H1 (cell line): ENCODE results near the gene PLA2G10. TPM values are rescaled to one million over a fixed set of nuclear protein-coding genes. Genes with fewer than 3 reads are reported as not detected.

Experiments
- CHD1 ChIP-seq: IDR thresholded peaks from 2 replicates; pipeline ENCODE4 v1.6.1; 2012; ENCODE audit warnings: low read depth, low read length, improper control_type of control experiment
- CHD2 ChIP-seq: IDR thresholded peaks from 2 replicates; pipeline ENCODE4 v1.6.1; 2012; ENCODE audit warnings: low read length, improper control_type of control experiment
- CHD7 ChIP-seq: fragments of 300-600 bp; sonication (generic); IDR thresholded peaks from 2 replicates; pipeline ENCODE4 v1.7.1; 2012; ENCODE audit warnings: low read length, moderate library complexity, mild to moderate bottlenecking, inconsistent platforms; ENCODE audit not compliant: insufficient replicate concordance
- CTBP2 ChIP-seq: IDR thresholded peaks from 2 replicates; pipeline ENCODE4 v1.7.0; 2011; ENCODE audit warnings: borderline replicate concordance, mild to moderate bottlenecking, moderate library complexity, mixed read lengths, low read length; ENCODE audit not compliant: insufficient read depth, insufficient read length
- JUND ChIP-seq: IDR thresholded peaks from 2 replicates; pipeline ENCODE4 v1.6.1; 2011; ENCODE audit warnings: mild to moderate bottlenecking, improper control_type of control experiment, low read length
- RXRA ChIP-seq: IDR thresholded peaks from 2 replicates; pipeline ENCODE4 v1.6.1; 2011; ENCODE audit warnings: low read depth, mild to moderate bottlenecking, low read length, moderate library complexity; ENCODE audit not compliant: insufficient read depth
- SIN3A ChIP-seq, 2 experiments: IDR thresholded peaks in 1 of 2; conservative IDR thresholded peaks in 1 of 2; 2 replicates each; pipeline ENCODE4 v1.6.1; 2011 to 2012; ENCODE audit warnings: low read length in 2 of 2, improper control_type of control experiment in 1 of 2, low read depth in 1 of 2, mild to moderate bottlenecking in 1 of 2
- SP1 ChIP-seq: IDR thresholded peaks from 2 replicates; pipeline ENCODE4 v1.6.1; 2011; ENCODE audit warnings: low read depth, low read length
- TAF1 ChIP-seq: IDR thresholded peaks from 2 replicates; pipeline ENCODE4 v1.6.1; 2011; ENCODE audit warnings: mild to moderate bottlenecking, low read depth, low read length
- polyA plus RNA-seq, 7 experiments: library from polyadenylated mRNA; depleted of rRNA in 3 of 7; stranded (reverse) in 5 of 7; unstranded in 2 of 7; fragments of >200 nt in 5 of 7; fragments of 200-250 nt in 2 of 7; gene quantifications; 1 replicate in 5 of 7; 2 replicates in 1 of 7; 4 replicates in 1 of 7; pipeline versions ENCODE4 v1.2.1 to v1.2.3, GENCODE V29; 2011 to 2013; ENCODE audit warnings: missing spikeins in 2 of 7, mixed read lengths in 2 of 7
- total RNA-seq: library from RNA; stranded (reverse); fragmentation: NEBNext Ultra II Directional; extraction: Animal tissue kit (Norgen Biotek cat#: 25700); gene quantifications from 2 replicates; pipeline ENCODE4 v1.2.1, GENCODE V29; 2021

PLA2G10 gene
- total and polyA plus RNA-seq, 2 of the 8 experiments (the other 6 are each of a cell fraction or from before 2014, with no cell fraction given) = 0.60 to 2.2 TPM

GRCh38 chr16:14632693-14633569 is 61.2 kb downstream of the PLA2G10 start, which contains the start of gene BFAR (continued):
- TF ChIP-seq CHD7 (no peak), TAF1 (peak; percentile 100), CHD2 (no peak), SIN3A (conservative IDR thresholded peaks at IDR 0.05 in 1 of 2, IDR thresholded peaks at IDR 0.05 in 1 of 2; ENCODE audit: low read depth in 1 of 2, low read length in 2 of 2) (peak; percentile 67 to 85; a peak in 2 of 4 replicates), RXRA (no peak), CHD1 (no peak), CTBP2 (no peak), JUND (no peak), SP1 (peak; percentile 68; the same call in 1 of the 2 replicates)
